GM12878 (cell line): Measurements from ENCODE around the gene KDM2A. TPM values are rescaled to one million over a fixed set of nuclear protein-coding genes. Genes with fewer than 3 reads are reported as not detected.

Source experiments
- CREB1 ChIP-seq: IDR thresholded peaks from 2 replicates; pipeline ENCODE4 v1.6.1; 2012; ENCODE audit warnings: low read depth, mild to moderate bottlenecking, inconsistent platforms
- CTCF ChIP-seq, 3 experiments: IDR thresholded peaks in 2 of 3; conservative IDR thresholded peaks in 1 of 3; 2 replicates each; pipeline ENCODE4 v1.5.1; 2011; ENCODE audit warnings: low read depth in 3 of 3, low read length in 3 of 3, mild to moderate bottlenecking in 3 of 3, control low read depth in 2 of 3, moderate library complexity in 2 of 3, inconsistent platforms in 1 of 3, mixed read lengths in 1 of 3; ENCODE audit not compliant: control insufficient read depth in 2 of 3, insufficient read depth in 1 of 3; ENCODE audit errors: extremely low read depth in 1 of 3
- EED ChIP-seq: sonication (generic); IDR thresholded peaks from 2 replicates; pipeline ENCODE4 v1.6.1; 2016; ENCODE audit warnings: antibody characterized with exemption, low read depth
- EP300 ChIP-seq, 2 experiments: fragments of 150-350 bp in 1 of 2; IDR thresholded peaks; 2 replicates each; pipeline ENCODE4 v1.6.1; 2011 to 2012; ENCODE audit warnings: low read depth in 2 of 2, low read length in 2 of 2, borderline replicate concordance in 1 of 2, improper control_type of control experiment in 1 of 2, inconsistent platforms in 1 of 2; ENCODE audit not compliant: control insufficient read depth in 1 of 2
- ETV6 ChIP-seq, 2 experiments: fragments of 450-650 bp in 1 of 2; IDR thresholded peaks in 1 of 2; conservative IDR thresholded peaks in 1 of 2; 2 replicates each; pipeline ENCODE4 v1.6.1; 2014; ENCODE audit warnings: antibody characterized with exemption in 1 of 2, borderline replicate concordance in 1 of 2, low read depth in 1 of 2, mild to moderate bottlenecking in 1 of 2, moderate library complexity in 1 of 2
- HDAC6 ChIP-seq: fragments of 200-600 bp; sonication (generic); IDR thresholded peaks from one replicate; pipeline ENCODE4 v1.8.0; 2017; ENCODE audit warnings: antibody characterized with exemption; ENCODE audit not compliant: unreplicated experiment
- HSF1 ChIP-seq: fragments of 150-350 bp; IDR thresholded peaks from 2 replicates; pipeline ENCODE4 v1.6.1; 2014; ENCODE audit warnings: mild to moderate bottlenecking, low read depth, low read length
- IKZF2 ChIP-seq, 2 experiments: fragments of 450-650 bp; IDR thresholded peaks; 2 replicates each; pipeline ENCODE4 v1.6.1; 2017; ENCODE audit warnings: mild to moderate bottlenecking in 2 of 2, moderate library complexity in 2 of 2
- KDM1A ChIP-seq: fragments of 200-600 bp; sonication (generic); IDR thresholded peaks from 2 replicates; pipeline ENCODE4 v1.6.1; 2016; ENCODE audit warnings: borderline replicate concordance
- LARP7 ChIP-seq: fragments of 450-650 bp; IDR thresholded peaks from 2 replicates; pipeline ENCODE4 v1.6.1; 2017; ENCODE audit warnings: mild to moderate bottlenecking
- MEF2A ChIP-seq: IDR thresholded peaks from 2 replicates; pipeline ENCODE4 v1.6.1; 2011; ENCODE audit warnings: low read depth, mild to moderate bottlenecking, low read length, moderate library complexity; ENCODE audit not compliant: insufficient read depth
- MEF2B ChIP-seq: fragments of 450-650 bp; IDR thresholded peaks from 2 replicates; pipeline ENCODE4 v1.6.1; 2018; ENCODE audit warnings: mild to moderate bottlenecking, moderate library complexity; ENCODE audit not compliant: partially characterized antibody, poor library complexity, severe bottlenecking
- NFIC ChIP-seq: IDR thresholded peaks from 2 replicates; pipeline ENCODE4 v1.6.1; 2012; ENCODE audit warnings: low read depth, mild to moderate bottlenecking, inconsistent platforms, low read length, moderate library complexity
- RCOR1 ChIP-seq: conservative IDR thresholded peaks from 2 replicates; pipeline ENCODE4 v1.6.1; 2012; ENCODE audit warnings: low read depth, low read length, improper control_type of control experiment
- SIN3A ChIP-seq: IDR thresholded peaks from 2 replicates; pipeline ENCODE4 v1.6.1; 2012; ENCODE audit warnings: low read depth, low read length, improper control_type of control experiment
- SMARCA5 ChIP-seq: fragments of 450-650 bp; IDR thresholded peaks from 2 replicates; pipeline ENCODE4 v1.6.1; 2017; ENCODE audit warnings: mild to moderate bottlenecking
- SUPT20H ChIP-seq: IDR thresholded peaks from 2 replicates; pipeline ENCODE4 v1.6.1; 2011; ENCODE audit warnings: low read depth, mild to moderate bottlenecking, low read length, moderate library complexity, borderline replicate concordance; ENCODE audit not compliant: control insufficient read depth
- TCF3 ChIP-seq: IDR thresholded peaks from 2 replicates; pipeline ENCODE4 v1.6.1; 2012; ENCODE audit warnings: low read depth, mild to moderate bottlenecking, low read length, borderline replicate concordance; ENCODE audit not compliant: insufficient read depth
- WRNIP1 ChIP-seq: IDR thresholded peaks from 2 replicates; pipeline ENCODE4 v1.6.1; 2011; ENCODE audit warnings: low read depth, low read length, improper control_type of control experiment, borderline replicate concordance
- YY1 ChIP-seq: IDR thresholded peaks from 2 replicates; pipeline ENCODE4 v1.6.1; 2011; ENCODE audit warnings: low read depth, mild to moderate bottlenecking, low read length
- ZNF687 ChIP-seq: fragments of 450-650 bp; IDR thresholded peaks from 2 replicates; pipeline ENCODE4 v1.6.1; 2017; ENCODE audit warnings: mild to moderate bottlenecking, moderate library complexity
- polyA plus RNA-seq, 11 experiments: library from polyadenylated mRNA; depleted of rRNA in 4 of 11; unstranded in 6 of 11; stranded (reverse) in 5 of 11; fragments of >200 nt; fragmentation: Nextera tagmentation in 4 of 11; fragmentation: Illumina TruSeq in 1 of 11; extraction: Ambion mirVana in 4 of 11; extraction: Trizol in 1 of 11; gene quantifications; 1 replicate in 1 of 11; 2 replicates in 10 of 11; pipeline versions ENCODE4 v1.2.1 to v1.2.3, GENCODE V29; 2011 to 2016; ENCODE audit warnings: inconsistent platforms in 2 of 11, missing spikeins in 2 of 11, low read depth in 1 of 11
- total RNA-seq, 4 experiments: library from RNA; depleted of rRNA in 3 of 4; stranded (reverse); fragments of >200 nt in 3 of 4; fragmentation: Illumina TruSeq in 1 of 4; extraction: Trizol in 1 of 4; gene quantifications; 2 replicates each; pipeline versions ENCODE4 v1.2.1 to v1.2.3, GENCODE V29; 2013 to 2021
- TF ChIP-seq, protein P1 (sequence below): IDR thresholded peaks from 2 replicates; pipeline ENCODE4 v1.6.1; 2011; ENCODE audit warnings: low read depth, mild to moderate bottlenecking, low read length, moderate library complexity, borderline replicate concordance; ENCODE audit errors: extremely low read depth

The KDM2A gene
- total and polyA plus RNA-seq, 10 of the 15 experiments (the other 5 are each of a cell fraction or from before 2014, with no cell fraction given) = 10.5 to 69.3 (median 41.6) TPM

GRCh38 chr11:67113231-67113721 lies 5.8 kb upstream of the KDM2A start (continued):
- TF ChIP-seq EP300 (IDR thresholded peaks at IDR 0.05; ENCODE audit: borderline replicate concordance in 1 of 2, control insufficient read depth in 1 of 2, low read depth in 2 of 2, low read length in 2 of 2) = no peak
- no peak for TF ChIP-seq MEF2A
- peak; percentile 33 for TF ChIP-seq MEF2B
- 0 out of 2 replicates have a peak, but pooled peaks have one; percentile 64 for TF ChIP-seq TCF3
- TF ChIP-seq WRNIP1 = no peak
- TF ChIP-seq YY1 = no peak
- TF ChIP-seq CREB1 = no peak
- TF ChIP-seq RCOR1 = no peak
- TF ChIP-seq SIN3A = no peak
- no peak for TF ChIP-seq LARP7
- TF ChIP-seq SMARCA5 = 0 out of 2 replicates have a peak, but pooled peaks have one; percentile 23
- peak in 1 of 2 experiments; percentile 23; a peak in 2 of 4 replicates for TF ChIP-seq IKZF2 (IDR thresholded peaks at IDR 0.05)
- TF ChIP-seq CTCF (IDR thresholded peaks at IDR 0.05 in 2 of 3, conservative IDR thresholded peaks at IDR 0.05 in 1 of 3; ENCODE audit: control insufficient read depth in 2 of 3, extremely low read depth in 1 of 3, insufficient read depth in 1 of 3, low read depth in 3 of 3, low read length in 3 of 3) = no peak
- TF ChIP-seq NFIC = no peak
- no peak for TF ChIP-seq ZNF687
- TF ChIP-seq, protein P1, sequence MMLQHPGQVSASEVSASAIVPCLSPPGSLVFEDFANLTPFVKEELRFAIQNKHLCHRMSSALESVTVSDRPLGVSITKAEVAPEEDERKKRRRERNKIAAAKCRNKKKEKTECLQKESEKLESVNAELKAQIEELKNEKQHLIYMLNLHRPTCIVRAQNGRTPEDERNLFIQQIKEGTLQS = no peak
- no peak for TF ChIP-seq HSF1
- no peak for TF ChIP-seq SUPT20H
- no peak for TF ChIP-seq ETV6 (conservative IDR thresholded peaks at IDR 0.05 in 1 of 2, IDR thresholded peaks at IDR 0.05 in 1 of 2; ENCODE audit: borderline replicate concordance in 1 of 2, low read depth in 1 of 2)
- TF ChIP-seq HDAC6 = no peak
- no peak for TF ChIP-seq KDM1A
- TF ChIP-seq EED = peak; percentile 42
